ENCODE data around the gene RAB40C.

Gene RAB40C

GRCh38 chr16:633336-634050 is 43.6 kb downstream of the RAB40C start:
- no peak for DNase-seq (ENCODE audit: low spot score)

GRCh38 chr16:634051-634670 is 44.3 kb downstream of the RAB40C start:
- DNase-seq (ENCODE audit: low spot score): no peak

- DNase-seq (ENCODE audit: low spot score): no peak
These were observed 45.1 kb downstream of the RAB40C start for GRCh38 chr16:634996-635395.

- DNase-seq (ENCODE audit: low spot score): no peak
These were observed 45.8 kb downstream of the RAB40C start for GRCh38 chr16:635573-636205.

GRCh38 chr16:636206-637080 is 46.6 kb downstream of the RAB40C start, which contains the start of gene METTL26:
METTL26 (minus strand) TSS chr16:636305; CDS start chr16:636290, 15 bp downstream.
- DNase-seq (ENCODE audit: low spot score): peak; percentile 97

- peak; percentile 98 for DNase-seq (ENCODE audit: low spot score)
These were observed 47.5 kb downstream of the RAB40C start for GRCh38 chr16:637081-638018.

GRCh38 chr16:638034-638543 is 48.2 kb downstream of the RAB40C start:
- no peak for DNase-seq (ENCODE audit: low spot score)

GRCh38 chr16:638836-639235 is 49.0 kb downstream of the RAB40C start:
- no peak for DNase-seq (ENCODE audit: low spot score)

GRCh38 chr16:640614-641013 is 50.7 kb downstream of the RAB40C start:
- DNase-seq (ENCODE audit: low spot score): no peak

- peak; percentile 94 for DNase-seq (ENCODE audit: low spot score)
These were observed 51.7 kb downstream of the RAB40C start, which contains the start of gene MCRIP2 for GRCh38 chr16:641326-642188. MCRIP2 (plus strand) TSS chr16:641828; CDS start chr16:641992, 164 bp downstream.

GRCh38 chr16:642189-643049 is 52.6 kb downstream of the RAB40C start:
- peak; percentile 83 for DNase-seq (ENCODE audit: low spot score)

GRCh38 chr16:643050-643368 is 53.1 kb downstream of the RAB40C start:
- DNase-seq (ENCODE audit: low spot score): no peak

GRCh38 chr16:644556-644955 is 54.7 kb downstream of the RAB40C start:
- no peak for DNase-seq (ENCODE audit: low spot score)

- DNase-seq (ENCODE audit: low spot score): peak; percentile 93
These were observed 56.2 kb downstream of the RAB40C start for GRCh38 chr16:645852-646678.

- DNase-seq (ENCODE audit: low spot score): no peak
These were observed 56.9 kb downstream of the RAB40C start for GRCh38 chr16:646679-647172.

GRCh38 chr16:647173-647902 is 57.5 kb downstream of the RAB40C start:
- DNase-seq (ENCODE audit: low spot score): no peak

All from HuH-7.5 (cell line).